ENCODE results near the gene MCL1.

MCL1 gene

GRCh38 chr1:150535511-150536287 lies 43.7 kb downstream of the MCL1 start:
- no peak for DNase-seq

DNA sequence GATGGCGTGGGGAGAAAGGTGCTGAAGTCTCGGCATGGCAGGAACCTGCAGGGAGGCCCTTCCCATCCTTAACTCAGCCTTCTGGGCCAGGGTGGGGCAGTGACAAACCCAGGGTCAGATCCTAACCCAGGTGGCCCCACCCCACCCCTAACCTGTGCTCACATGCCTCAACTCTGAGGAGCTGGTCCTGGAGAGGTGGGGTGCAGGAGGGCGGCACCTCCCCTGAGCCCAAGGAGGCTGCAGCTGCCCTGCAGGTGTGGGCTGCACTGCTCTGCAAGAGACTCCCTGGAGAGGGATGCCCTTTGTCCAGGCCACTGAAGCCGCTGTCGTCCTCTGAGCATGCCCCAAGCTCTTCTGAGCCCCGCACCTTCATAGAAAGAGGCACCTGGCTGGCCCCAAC lies 45.4 kb downstream of the MCL1 start:
- no peak for DNase-seq

- no peak for DNase-seq
Observed at GRCh38 chr1:150532860-150533259, 46.5 kb downstream of the MCL1 start.

- no peak for DNase-seq
Observed at GRCh38 chr1:150530491-150531159, 48.8 kb downstream of the MCL1 start.

GRCh38 chr1:150529017-150529416 lies 50.4 kb downstream of the MCL1 start:
- no peak for DNase-seq

DNA sequence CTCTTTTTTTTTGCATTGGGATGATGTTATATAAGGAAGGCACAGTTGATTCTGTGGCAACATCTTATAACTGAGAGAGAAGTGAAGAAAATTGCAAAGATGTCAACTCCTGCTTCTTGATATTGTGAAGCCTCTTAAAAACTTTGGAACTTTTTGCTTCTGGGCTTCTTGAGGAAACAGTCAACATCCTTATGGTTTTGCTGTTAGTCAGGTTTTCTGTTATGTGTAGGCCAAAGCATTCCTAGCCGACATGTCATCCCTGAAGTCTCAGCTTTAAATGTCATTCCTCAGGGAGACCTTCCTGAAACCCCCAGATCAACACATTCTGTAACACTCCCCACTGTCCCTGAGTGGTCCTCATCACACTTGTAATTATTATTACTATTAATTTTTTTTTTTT lies 51.2 kb downstream of the MCL1 start:
- no peak for DNase-seq

DNA sequence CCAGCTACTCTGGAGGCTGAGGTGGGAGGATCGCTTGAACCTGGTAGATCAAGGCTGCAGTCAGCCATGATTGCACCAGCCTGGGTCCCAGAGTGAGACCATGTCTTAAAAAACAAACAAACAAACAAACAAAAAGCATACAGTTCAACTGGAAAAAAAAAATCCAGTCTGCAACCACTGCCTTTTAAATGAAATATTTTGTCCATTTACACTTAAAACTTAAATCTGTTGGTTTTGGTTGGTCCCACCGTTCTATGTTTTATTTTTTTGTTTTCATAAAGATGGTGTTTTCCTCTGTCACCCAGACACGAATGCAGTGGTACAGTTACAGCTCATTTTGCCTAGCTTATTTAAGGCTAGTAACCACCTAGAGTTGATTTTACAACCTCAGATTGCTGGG lies 54.1 kb downstream of the MCL1 start:
- no peak for DNase-seq

All from NCI-H2227 treated with DMSO at 0.1 percent for 48 hours (cell line).